K562 (cell line): ENCODE data around the gene DMAC1.

Experiments
- CTCF ChIP-seq, 3 experiments: IDR thresholded peaks in 2 of 3; conservative IDR thresholded peaks in 1 of 3; 2 replicates each; pipeline ENCODE4 v1.5.1; 2011 to 2012; ENCODE audit warnings: low read length in 3 of 3, mild to moderate bottlenecking in 3 of 3, control low read depth in 2 of 3, improper control_type of control experiment in 1 of 3, inconsistent platforms in 1 of 3, low read depth in 1 of 3, mixed read lengths in 1 of 3, moderate library complexity in 1 of 3; ENCODE audit not compliant: insufficient read depth in 2 of 3
- ETV6 ChIP-seq, 3 experiments: fragments of 150-350 bp in 1 of 3; sonication (generic) in 1 of 3; formaldehyde crosslinking in 1 of 3; IDR thresholded peaks; 2 replicates each; pipeline versions ENCODE4 v1.6.1 to v1.8.0; 2014 to 2022; ENCODE audit warnings: borderline replicate concordance in 2 of 3, low read depth in 2 of 3, antibody characterized with exemption in 1 of 3, low read length in 1 of 3, mild to moderate bottlenecking in 1 of 3, missing genetic modification reagents in 1 of 3
- MTA1 ChIP-seq: fragments of 450-650 bp; IDR thresholded peaks from 2 replicates; pipeline ENCODE4 v1.6.1; 2017; ENCODE audit warnings: borderline replicate concordance
- POLR2A ChIP-seq: fragments of 450-650 bp; conservative IDR thresholded peaks from 2 replicates; pipeline ENCODE4 v1.6.1; 2016
- REST ChIP-seq, 2 experiments: fragments of 450-650 bp; formaldehyde crosslinking in 1 of 2; IDR thresholded peaks; 2 replicates each; pipeline versions ENCODE4 v1.4.0 to v1.6.1; 2014 to 2020; ENCODE audit warnings: mild to moderate bottlenecking in 2 of 2, borderline replicate concordance in 1 of 2, low read depth in 1 of 2
- SP1 ChIP-seq: sonication (generic); formaldehyde crosslinking; IDR thresholded peaks from 2 replicates; pipeline ENCODE4 v1.8.1; 2022; ENCODE audit warnings: mild to moderate bottlenecking, missing genetic modification reagents
- TF ChIP-seq, protein P1 (sequence below): IDR thresholded peaks from 2 replicates; pipeline ENCODE4 v1.6.1; 2016; ENCODE audit warnings: missing genetic modification characterization, missing compliant biosample characterization

GRCh38 chr9:7799234-7799943 lies at the start of gene DMAC1:
- TF ChIP-seq ETV6 (IDR thresholded peaks at IDR 0.05; ENCODE audit: borderline replicate concordance in 1 of 2, low read depth in 2 of 2, low read length in 1 of 2) (no peak), ETV6 (CRISPR knock-in tag; IDR thresholded peaks at IDR 0.05; ENCODE audit: borderline replicate concordance) (no peak), SP1 (CRISPR knock-in tag) (no peak), CTCF (IDR thresholded peaks at IDR 0.05 in 2 of 3, conservative IDR thresholded peaks at IDR 0.05 in 1 of 3; ENCODE audit: insufficient read depth in 2 of 3, low read depth in 1 of 3, low read length in 3 of 3) (no peak), MTA1 (no peak), POLR2A (peak; percentile 80), REST (IDR thresholded peaks at IDR 0.05; ENCODE audit: borderline replicate concordance) (no peak), REST (CRISPR knock-in tag; IDR thresholded peaks at IDR 0.05; ENCODE audit: low read depth) (no peak)
- TF ChIP-seq, protein P1, sequence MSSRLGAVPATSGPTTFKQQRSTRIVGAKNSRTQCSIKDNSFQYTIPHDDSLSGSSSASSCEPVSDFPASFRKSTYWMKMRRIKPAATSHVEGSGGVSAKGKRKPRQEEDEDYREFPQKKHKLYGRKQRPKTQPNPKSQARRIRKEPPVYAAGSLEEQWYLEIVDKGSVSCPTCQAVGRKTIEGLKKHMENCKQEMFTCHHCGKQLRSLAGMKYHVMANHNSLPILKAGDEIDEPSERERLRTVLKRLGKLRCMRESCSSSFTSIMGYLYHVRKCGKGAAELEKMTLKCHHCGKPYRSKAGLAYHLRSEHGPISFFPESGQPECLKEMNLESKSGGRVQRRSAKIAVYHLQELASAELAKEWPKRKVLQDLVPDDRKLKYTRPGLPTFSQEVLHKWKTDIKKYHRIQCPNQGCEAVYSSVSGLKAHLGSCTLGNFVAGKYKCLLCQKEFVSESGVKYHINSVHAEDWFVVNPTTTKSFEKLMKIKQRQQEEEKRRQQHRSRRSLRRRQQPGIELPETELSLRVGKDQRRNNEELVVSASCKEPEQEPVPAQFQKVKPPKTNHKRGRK, result no peak
